ENCODE measurements around the gene AOPEP. TPM values are rescaled to one million over a fixed set of nuclear protein-coding genes. Genes with fewer than 3 reads are reported as not detected.

The AOPEP gene
- total RNA-seq, 1 donor from 2014 or later: 16.6 TPM

- Mint-ChIP-seq H3K27ac (no peak overlapping the region), H3K9me3 (peaks cover 3% of the 10 kb centered on the region), H3K4me1 (no peaks in the 10 kb centered on the region), H3K36me3 (peaks cover 24% of the 10 kb centered on the region), H3K27me3 (ENCODE audit: insufficient read depth, low read depth) (no peaks in the 10 kb centered on the region), H3K4me3 (no peak overlapping the region)
- Histone ChIP-seq H3K4me2 (no peak overlapping the region), H3K36me3 (no peaks in the 10 kb centered on the region), H3F3A (ENCODE audit: low read depth) (no peaks in the 10 kb centered on the region), H3K27ac (no peak overlapping the region), H3K79me2 (ENCODE audit: low read depth) (no peaks in the 10 kb centered on the region), H3K4me3 (no peak overlapping the region), H3K4me1 (peaks cover 7% of the 10 kb centered on the region), H4K20me1 (ENCODE audit: low read depth) (no peaks in the 10 kb centered on the region), H2AFZ (replicated peaks) (no peak overlapping the region), H3K27me3 (no peaks in the 10 kb centered on the region), H3K9ac (no peak overlapping the region), H3K9me3 (ENCODE audit: low read depth) (no peaks in the 10 kb centered on the region)
- TF ChIP-seq CTCF (IDR thresholded peaks at IDR 0.05) (no peak), EZH2phosphoT487 (IDR thresholded peaks at IDR 0.05) (no peak), EZH2 (IDR thresholded peaks at IDR 0.05) (no peak)
- no peak for DNase-seq (ENCODE audit: low spot score)
Measured at GRCh38 chr9:94794476-94795167, 68.1 kb downstream of the AOPEP start.

- TF ChIP-seq EZH2 (IDR thresholded peaks at IDR 0.05) (no peak), CTCF (IDR thresholded peaks at IDR 0.05) (no peak), EZH2phosphoT487 (IDR thresholded peaks at IDR 0.05) (no peak)
- H3K4me2 ChIP-seq: no peak overlapping the region
- DNase-seq (ENCODE audit: low spot score): no peak
- Mint-ChIP-seq H3K36me3 (peaks cover 33% of the 10 kb centered on the region), H3K27me3 (ENCODE audit: insufficient read depth, low read depth) (no peaks in the 10 kb centered on the region), H3K27ac (no peak overlapping the region), H3K9me3 (peaks cover 3% of the 10 kb centered on the region), H3K4me3 (no peak overlapping the region), H3K4me1 (peaks cover 14% of the 10 kb centered on the region)
- no peak overlapping the region for H3K27ac ChIP-seq
- H3K4me3 ChIP-seq: no peak overlapping the region
- no peaks in the 10 kb centered on the region for H3K36me3 ChIP-seq
- H2AFZ ChIP-seq (replicated peaks): no peak overlapping the region
- no peaks in the 10 kb centered on the region for H3K79me2 ChIP-seq (ENCODE audit: low read depth)
- no peaks in the 10 kb centered on the region for H3F3A ChIP-seq (ENCODE audit: low read depth)
- H3K9me3 ChIP-seq (ENCODE audit: low read depth): no peaks in the 10 kb centered on the region
- H4K20me1 ChIP-seq (ENCODE audit: low read depth): no peaks in the 10 kb centered on the region
- peaks cover 5% of the 10 kb centered on the region for H3K4me1 ChIP-seq
- no peak overlapping the region for H3K9ac ChIP-seq
- no peaks in the 10 kb centered on the region for H3K27me3 ChIP-seq
Measured at GRCh38 chr9:94796687-94797086, 70.2 kb downstream of the AOPEP start.

GRCh38 chr9:94798201-94798600, 71.7 kb downstream of the AOPEP start:
- no peak for DNase-seq (ENCODE audit: low spot score)
- no peaks in the 10 kb centered on the region for H3K27me3 ChIP-seq
- no peak overlapping the region for H3K4me2 ChIP-seq
- H3K27ac ChIP-seq: no peak overlapping the region
- peaks cover 3% of the 10 kb centered on the region for H3K9me3 Mint-ChIP-seq
- H3K79me2 ChIP-seq (ENCODE audit: low read depth): no peaks in the 10 kb centered on the region
- no peaks in the 10 kb centered on the region for H3K4me1 ChIP-seq
- peaks cover 25% of the 10 kb centered on the region for H3K36me3 Mint-ChIP-seq
- H4K20me1 ChIP-seq (ENCODE audit: low read depth): no peaks in the 10 kb centered on the region
- H3K9me3 ChIP-seq (ENCODE audit: low read depth): no peaks in the 10 kb centered on the region
- H3K4me3 ChIP-seq: no peak overlapping the region
- no peak overlapping the region for H3K27ac Mint-ChIP-seq
- no peak for TF ChIP-seq EZH2 (IDR thresholded peaks at IDR 0.05)
- TF ChIP-seq CTCF (IDR thresholded peaks at IDR 0.05): no peak
- no peak for TF ChIP-seq EZH2phosphoT487 (IDR thresholded peaks at IDR 0.05)
- H3K4me1 Mint-ChIP-seq: peaks cover 21% of the 10 kb centered on the region
- H3K4me3 Mint-ChIP-seq: no peak overlapping the region
- no peak overlapping the region for H3K9ac ChIP-seq
- H3F3A ChIP-seq (ENCODE audit: low read depth): no peaks in the 10 kb centered on the region
- no peaks in the 10 kb centered on the region for H3K27me3 Mint-ChIP-seq (ENCODE audit: insufficient read depth, low read depth)
- H2AFZ ChIP-seq (replicated peaks): no peak overlapping the region
- no peaks in the 10 kb centered on the region for H3K36me3 ChIP-seq
